Dendritic cell treated with granulocyte-macrophage colony-stimulating factor and Interleukin-4, amounts not matched to agents 40 ng/mL and 50 ng/mL, for 4 days (primary cell): Measurements from ENCODE around the gene PDIK1L.

Source experiments
- H3K27ac Mint-ChIP-seq: one replicate; pipeline ENCODE4 v1.8.0; 2022; ENCODE audit warnings: mild to moderate bottlenecking, mixed read lengths
- H3K27me3 Mint-ChIP-seq: one replicate; pipeline ENCODE4 v1.8.0; 2022; ENCODE audit warnings: mild to moderate bottlenecking, mixed read lengths
- H3K36me3 Mint-ChIP-seq: one replicate; pipeline ENCODE4 v1.8.0; 2022; ENCODE audit warnings: low read depth, mixed read lengths
- H3K4me1 Mint-ChIP-seq: one replicate; pipeline ENCODE4 v1.8.0; 2022; ENCODE audit warnings: low read depth, mixed read lengths
- H3K4me3 Mint-ChIP-seq: one replicate; pipeline ENCODE4 v1.8.0; 2022; ENCODE audit warnings: mild to moderate bottlenecking, moderate library complexity, mixed read lengths
- H3K9me3 Mint-ChIP-seq: one replicate; pipeline ENCODE4 v1.8.0; 2022; ENCODE audit warnings: mixed read lengths
- intact Hi-C: fragments of 100-400 bp; cut with micrococcal nuclease; formaldehyde crosslinking; loops from one replicate; pipeline ENCODE4 v1.15.0; 2022

The PDIK1L gene

DNA sequence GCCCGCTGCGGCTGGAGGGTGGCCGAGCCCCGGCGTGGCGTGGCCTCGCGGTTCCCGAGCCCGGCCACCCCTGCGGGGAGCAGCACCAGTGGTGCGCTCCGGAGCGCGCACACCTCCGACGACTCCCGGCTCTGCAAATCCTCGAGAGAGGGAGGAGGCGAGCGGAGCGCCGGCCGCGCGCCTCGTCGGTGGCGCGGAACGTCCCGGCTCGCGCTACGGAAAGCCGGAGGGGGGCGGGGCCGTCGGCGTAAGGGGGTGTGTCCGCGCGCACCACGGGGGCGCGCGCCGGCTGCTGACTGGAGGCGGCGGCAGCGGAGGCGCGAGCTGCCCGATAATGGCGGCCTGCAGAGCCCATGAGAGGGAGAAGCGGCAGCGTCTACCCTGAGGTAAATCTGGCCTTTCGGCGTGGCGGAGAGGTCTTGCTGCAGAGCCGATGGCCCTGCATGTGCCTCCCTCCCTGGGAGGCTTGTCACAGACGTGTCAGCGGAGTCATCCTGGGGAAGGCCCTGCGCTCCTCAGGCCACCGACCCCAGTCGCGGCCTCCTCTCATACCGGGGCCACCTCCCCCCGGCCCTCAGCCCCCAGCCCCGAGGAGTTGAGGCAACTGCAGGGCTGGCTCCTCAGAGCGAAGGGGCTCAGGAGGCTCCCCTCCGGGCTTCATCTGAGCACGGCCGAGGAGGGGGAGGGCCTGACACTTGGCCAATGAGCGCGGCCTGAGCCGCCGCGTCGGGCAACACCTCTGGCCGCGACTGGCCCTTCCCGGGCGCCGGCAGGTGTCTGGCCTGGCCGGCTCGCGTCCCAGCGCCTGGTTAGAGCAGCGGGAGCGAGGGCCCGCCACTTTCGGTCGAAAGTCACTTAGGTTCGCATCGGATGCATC is at the start of gene PDIK1L:
Gene PDIK1L (plus strand): TSS at position 295 of the 877 bp plus-strand sequence. CDS start 2,485 bp downstream, outside the sequence.
- intact Hi-C loops, result loop anchor here (2.0 kb wide), 1 partner anchor 15 kb away; no protein-coding TSS in a partner anchor
- no peaks in the 10 kb centered on the region for H3K9me3 Mint-ChIP-seq
- peaks cover 49% of the 10 kb centered on the region for H3K36me3 Mint-ChIP-seq
- peaks cover 10% of the 10 kb centered on the region for H3K4me1 Mint-ChIP-seq
- H3K27me3 Mint-ChIP-seq, result no peaks in the 10 kb centered on the region
- peak within 1 kb of the TSS; percentile 95 for H3K4me3 Mint-ChIP-seq
- H3K27ac Mint-ChIP-seq, result peak within 1 kb of the TSS; percentile 88

GRCh38 chr1:26064553-26064952 is 47.1 kb upstream of the PDIK1L start:
- Mint-ChIP-seq H3K27me3 (peaks cover 34% of the 10 kb centered on the region), H3K9me3 (no peaks in the 10 kb centered on the region), H3K36me3 (no peaks in the 10 kb centered on the region), H3K4me3 (no peak overlapping the region), H3K27ac (no peak overlapping the region), H3K4me1 (no peaks in the 10 kb centered on the region)
- intact Hi-C loops, result no loop called here

DNA sequence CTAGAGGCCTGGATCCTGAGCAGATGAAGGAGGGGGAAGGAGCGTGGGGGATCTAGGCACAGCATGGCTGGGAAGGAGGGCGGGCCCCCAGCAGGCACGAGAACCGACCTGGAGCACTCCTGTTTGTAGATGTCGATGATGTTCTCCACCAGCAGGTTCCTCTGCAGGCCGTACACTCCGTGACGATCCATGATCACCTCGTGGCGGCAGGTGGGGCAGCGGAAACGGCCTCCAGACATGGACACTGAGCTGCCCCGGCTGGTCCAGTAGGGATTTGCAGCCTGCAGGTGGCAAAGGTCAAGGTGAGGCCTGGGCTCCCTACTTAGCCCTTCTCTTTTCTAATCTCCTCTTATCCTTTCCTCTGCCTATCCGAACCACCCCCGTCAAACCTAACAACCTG is 45.5 kb upstream of the PDIK1L start:
- Mint-ChIP-seq H3K27me3 (peaks cover 34% of the 10 kb centered on the region), H3K36me3 (no peaks in the 10 kb centered on the region), H3K4me3 (no peak overlapping the region), H3K9me3 (no peaks in the 10 kb centered on the region), H3K4me1 (no peaks in the 10 kb centered on the region), H3K27ac (no peak overlapping the region)
- intact Hi-C loops, result no loop called here

GRCh38 chr1:26066857-26067256 is 44.8 kb upstream of the PDIK1L start:
- H3K9me3 Mint-ChIP-seq, result no peaks in the 10 kb centered on the region
- H3K27ac Mint-ChIP-seq, result no peak overlapping the region
- no peak overlapping the region for H3K4me3 Mint-ChIP-seq
- no peaks in the 10 kb centered on the region for H3K36me3 Mint-ChIP-seq
- intact Hi-C loops, result no loop called here
- H3K4me1 Mint-ChIP-seq, result no peaks in the 10 kb centered on the region
- H3K27me3 Mint-ChIP-seq, result peaks cover 37% of the 10 kb centered on the region

DNA sequence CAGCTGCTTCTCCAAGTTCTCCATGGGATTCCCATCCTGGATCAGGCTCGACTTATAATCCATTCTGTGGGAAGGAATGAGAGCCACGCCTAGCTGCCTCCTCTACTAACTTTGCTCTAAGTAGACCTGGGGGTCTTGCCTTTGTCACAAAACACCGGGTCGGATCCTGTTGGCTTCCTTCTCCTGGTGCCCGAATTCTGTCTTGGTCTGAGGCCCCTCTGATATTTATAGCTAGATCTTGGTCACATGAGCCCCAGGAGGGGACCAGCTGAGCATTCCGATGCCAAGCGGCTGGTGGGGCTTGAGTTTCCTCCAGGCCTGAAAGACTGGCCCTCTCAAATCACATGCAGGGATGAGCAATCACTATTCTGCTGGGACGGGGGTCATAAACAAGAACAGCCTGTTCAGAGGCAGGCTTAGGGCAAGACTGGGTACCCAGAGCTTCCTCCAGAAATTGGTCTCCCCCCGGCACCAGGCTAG is 44.2 kb upstream of the PDIK1L start, which contains the start of gene TRIM63:
Gene TRIM63 (minus strand): TSS at position 199 of the 480 bp plus-strand sequence. CDS start 136 bp downstream, at position 63.
- Mint-ChIP-seq H3K36me3 (no peaks in the 10 kb centered on the region), H3K4me1 (no peaks in the 10 kb centered on the region), H3K27ac (no peak within 1 kb of the TSS), H3K9me3 (no peaks in the 10 kb centered on the region), H3K27me3 (peaks cover 40% of the 10 kb centered on the region), H3K4me3 (no peak within 1 kb of the TSS)
- intact Hi-C loops, result no loop called here

DNA sequence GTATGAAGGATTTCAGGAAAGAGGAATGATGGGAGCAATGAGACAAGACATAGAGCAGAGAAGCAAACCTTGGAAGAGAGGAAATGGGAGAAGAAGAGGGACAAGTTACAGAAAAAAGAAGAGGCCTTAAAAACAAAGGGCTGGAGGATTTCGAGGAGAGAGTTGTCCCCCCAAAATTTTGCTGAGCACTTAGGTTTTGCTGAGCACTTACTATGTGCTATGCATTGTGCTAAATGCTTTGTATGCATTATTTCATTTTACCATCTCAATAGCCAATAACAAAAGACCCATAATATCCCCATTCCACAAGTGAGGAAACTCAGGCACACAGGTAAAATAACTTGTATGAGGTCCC is 41.7 kb upstream of the PDIK1L start:
- intact Hi-C loops, result no loop called here
- no peaks in the 10 kb centered on the region for H3K9me3 Mint-ChIP-seq
- H3K27me3 Mint-ChIP-seq, result peaks cover 45% of the 10 kb centered on the region
- no peaks in the 10 kb centered on the region for H3K36me3 Mint-ChIP-seq
- no peak overlapping the region for H3K27ac Mint-ChIP-seq
- no peaks in the 10 kb centered on the region for H3K4me1 Mint-ChIP-seq
- no peak overlapping the region for H3K4me3 Mint-ChIP-seq

GRCh38 chr1:26070296-26070962 is 41.2 kb upstream of the PDIK1L start:
- Mint-ChIP-seq H3K4me1 (no peaks in the 10 kb centered on the region), H3K27me3 (peaks cover 47% of the 10 kb centered on the region), H3K9me3 (no peaks in the 10 kb centered on the region), H3K4me3 (no peak overlapping the region), H3K36me3 (no peaks in the 10 kb centered on the region), H3K27ac (no peak overlapping the region)
- intact Hi-C loops, result no loop called here

DNA sequence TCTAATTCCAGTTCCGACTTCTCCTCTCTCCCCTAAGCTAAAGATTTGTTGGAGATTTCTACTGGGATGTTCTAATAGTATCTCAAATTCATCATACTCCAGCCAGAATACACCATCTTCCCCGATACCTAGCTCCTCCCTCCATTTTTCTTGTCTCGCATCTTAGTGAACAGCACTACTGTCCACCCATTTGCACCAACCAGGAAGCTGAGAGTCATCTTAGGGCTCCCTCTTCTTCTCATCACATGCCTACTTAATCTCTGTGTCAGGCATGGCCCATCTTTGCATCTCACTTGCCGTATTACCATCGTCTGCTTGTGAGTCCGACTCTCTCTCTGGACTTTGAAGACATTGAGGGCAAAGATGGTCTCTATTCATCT is 40.7 kb upstream of the PDIK1L start:
- Mint-ChIP-seq H3K36me3 (no peaks in the 10 kb centered on the region), H3K27ac (no peak overlapping the region), H3K4me1 (no peaks in the 10 kb centered on the region), H3K9me3 (no peaks in the 10 kb centered on the region), H3K27me3 (peaks cover 47% of the 10 kb centered on the region), H3K4me3 (no peak overlapping the region)
- intact Hi-C loops, result no loop called here

DNA sequence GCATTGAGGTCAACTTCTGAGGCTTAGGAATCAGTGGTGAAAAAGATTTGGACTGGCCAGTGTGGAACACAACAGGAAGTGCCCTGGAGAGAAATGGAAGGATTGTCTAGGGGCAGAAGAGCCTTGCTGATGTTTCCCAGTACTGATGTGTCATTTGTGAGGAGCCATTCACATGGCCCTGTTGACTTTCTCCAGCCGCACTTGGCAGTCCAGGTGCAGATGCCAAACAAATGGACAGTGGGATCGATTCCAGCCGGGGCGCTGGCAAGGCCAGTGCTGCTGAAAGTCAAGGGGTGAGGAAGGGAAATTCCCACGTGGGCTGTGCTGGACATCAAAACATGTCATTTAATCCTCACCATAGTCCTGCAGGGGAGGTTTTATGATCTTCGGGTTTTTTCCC is 39.3 kb upstream of the PDIK1L start:
- no peak overlapping the region for H3K27ac Mint-ChIP-seq
- H3K4me1 Mint-ChIP-seq, result no peaks in the 10 kb centered on the region
- no peaks in the 10 kb centered on the region for H3K9me3 Mint-ChIP-seq
- peaks cover 43% of the 10 kb centered on the region for H3K27me3 Mint-ChIP-seq
- H3K4me3 Mint-ChIP-seq, result no peak overlapping the region
- intact Hi-C loops, result no loop called here
- no peaks in the 10 kb centered on the region for H3K36me3 Mint-ChIP-seq

GRCh38 chr1:26075421-26076144 is 36.0 kb upstream of the PDIK1L start:
- H3K4me3 Mint-ChIP-seq, result no peak overlapping the region
- no peaks in the 10 kb centered on the region for H3K36me3 Mint-ChIP-seq
- peaks cover 31% of the 10 kb centered on the region for H3K27me3 Mint-ChIP-seq
- no peak overlapping the region for H3K27ac Mint-ChIP-seq
- intact Hi-C loops, result no loop called here
- H3K9me3 Mint-ChIP-seq, result no peaks in the 10 kb centered on the region
- H3K4me1 Mint-ChIP-seq, result no peaks in the 10 kb centered on the region

DNA sequence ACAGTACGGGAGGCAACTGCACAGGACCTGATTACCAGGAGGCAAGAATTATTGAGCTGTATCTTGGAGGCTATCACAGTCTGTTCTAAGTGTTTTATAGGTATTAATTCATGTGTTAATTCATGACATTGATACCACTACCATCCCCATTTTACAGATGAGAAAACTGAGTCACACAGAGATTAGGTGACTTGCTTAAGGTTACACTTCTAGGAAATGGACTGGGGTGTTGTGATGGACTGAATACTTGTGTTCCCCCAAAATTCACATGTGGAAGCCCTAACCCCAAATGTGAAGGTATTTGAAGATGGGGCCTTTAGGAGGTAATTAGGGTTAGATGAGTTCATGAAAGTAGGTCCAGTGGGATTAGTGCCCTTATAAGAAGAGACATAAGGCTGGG is 34.1 kb upstream of the PDIK1L start:
- Mint-ChIP-seq H3K9me3 (no peaks in the 10 kb centered on the region), H3K27me3 (peaks cover 26% of the 10 kb centered on the region), H3K4me1 (no peaks in the 10 kb centered on the region), H3K36me3 (no peaks in the 10 kb centered on the region), H3K27ac (no peak overlapping the region), H3K4me3 (no peak overlapping the region)
- intact Hi-C loops, result no loop called here

- intact Hi-C loops, result no loop called here
- Mint-ChIP-seq H3K9me3 (no peaks in the 10 kb centered on the region), H3K27ac (no peak overlapping the region), H3K4me1 (no peaks in the 10 kb centered on the region), H3K4me3 (no peak overlapping the region), H3K36me3 (no peaks in the 10 kb centered on the region), H3K27me3 (peaks cover 28% of the 10 kb centered on the region)
These were observed 33.1 kb upstream of the PDIK1L start for GRCh38 chr1:26078286-26079177.

DNA sequence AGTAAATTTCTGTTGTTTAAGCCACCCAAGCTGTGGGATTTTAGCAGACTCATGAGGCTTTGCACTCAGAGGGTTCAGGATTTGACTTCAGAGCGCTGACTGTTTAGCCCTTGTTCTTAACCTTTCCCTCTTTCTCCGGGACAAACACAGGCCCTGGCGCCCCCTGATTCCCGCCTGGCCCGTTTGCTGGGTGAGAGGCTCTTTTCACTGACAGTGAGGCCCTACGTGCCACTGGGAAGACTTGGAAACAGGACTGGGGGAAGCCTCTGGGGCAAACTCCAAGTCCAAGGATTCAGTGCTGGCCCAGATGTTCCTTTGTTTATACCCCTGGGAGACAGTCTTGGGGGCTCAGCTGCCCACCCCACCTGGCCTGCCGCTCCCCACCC is 32.5 kb upstream of the PDIK1L start:
- Mint-ChIP-seq H3K36me3 (no peaks in the 10 kb centered on the region), H3K9me3 (no peaks in the 10 kb centered on the region), H3K4me1 (no peaks in the 10 kb centered on the region), H3K27me3 (peaks cover 27% of the 10 kb centered on the region), H3K4me3 (no peak overlapping the region), H3K27ac (no peak overlapping the region)
- intact Hi-C loops, result no loop called here
